ENCODE results near the gene CRAT. TPM values are rescaled to one million over a fixed set of nuclear protein-coding genes. Genes with fewer than 3 reads are reported as not detected.
A peak's percentile ranks its signal among the peaks of the same experiment; 100 is the strongest.

Gene CRAT
- total RNA-seq, 3 donors from 2014 or later, result 18.7 to 74.7 (median 35.7) TPM

GRCh38 chr9:129070696-129071525 is 39.7 kb downstream of the CRAT start:
- H3K9me3 ChIP-seq, result no peaks in the 10 kb centered on the region
- TF ChIP-seq CTCF (IDR thresholded peaks at IDR 0.05) (no peak), POLR2A (IDR thresholded peaks at IDR 0.05) (no peak)
- DNase-seq (ENCODE audit: low spot score in 2 of 2), result no peak
- peaks cover 8% of the 10 kb centered on the region for H3K36me3 ChIP-seq
- H3K4me1 ChIP-seq, result no peaks in the 10 kb centered on the region
- intact Hi-C loops (cut with DNase I; ENCODE audit: low total_unique reads), result loop anchor here (5.0 kb wide), 1 partner anchor 1996 kb away; no protein-coding TSS in a partner anchor
- H3K4me3 ChIP-seq, result no peak overlapping the region
- H3K27me3 ChIP-seq, result no peaks in the 10 kb centered on the region
- H3K27ac ChIP-seq, result no peak overlapping the region

- no peak for TF ChIP-seq POLR2AphosphoS5 (IDR thresholded peaks at IDR 0.05)
- no peak for TF ChIP-seq CTCF (IDR thresholded peaks at IDR 0.05)
- no peak for TF ChIP-seq POLR2A (IDR thresholded peaks at IDR 0.05)
- peaks cover 8% of the 10 kb centered on the region for H3K36me3 ChIP-seq
Observed at GRCh38 chr9:129069862-129070641, 40.5 kb downstream of the CRAT start.

GRCh38 chr9:129068990-129069861 is 41.4 kb downstream of the CRAT start:
- H3K4me3 ChIP-seq, result no peak overlapping the region
- H3K9me3 ChIP-seq, result no peaks in the 10 kb centered on the region
- H3K27me3 ChIP-seq, result no peaks in the 10 kb centered on the region
- no peaks in the 10 kb centered on the region for H3K4me1 ChIP-seq
- peak in 1 of 2 donors; percentile 30 for DNase-seq (ENCODE audit: low spot score in 2 of 2)
- peaks cover 8% of the 10 kb centered on the region for H3K36me3 ChIP-seq
- intact Hi-C loops (cut with DNase I; ENCODE audit: low total_unique reads), result no loop called here
- TF ChIP-seq POLR2A (IDR thresholded peaks at IDR 0.05) (no peak), CTCF (IDR thresholded peaks at IDR 0.05) (no peak), POLR2AphosphoS5 (IDR thresholded peaks at IDR 0.05) (no peak)
- no peak overlapping the region for H3K27ac ChIP-seq

More at GRCh38 chr9:129069862-129070641, 40.5 kb downstream of the CRAT start:
- H3K4me3 ChIP-seq, result no peak overlapping the region
- intact Hi-C loops (cut with DNase I; ENCODE audit: low total_unique reads), result loop anchor here (5.0 kb wide), 1 partner anchor 1997 kb away; no protein-coding TSS in a partner anchor
- H3K9me3 ChIP-seq, result no peaks in the 10 kb centered on the region
- no peaks in the 10 kb centered on the region for H3K27me3 ChIP-seq
- DNase-seq (ENCODE audit: low spot score in 2 of 2), result no peak
- H3K4me1 ChIP-seq, result no peaks in the 10 kb centered on the region
- H3K27ac ChIP-seq, result no peak overlapping the region

GRCh38 chr9:129068110-129068509 is 42.5 kb downstream of the CRAT start:
- no peaks in the 10 kb centered on the region for H3K9me3 ChIP-seq
- H3K4me1 ChIP-seq, result no peaks in the 10 kb centered on the region
- intact Hi-C loops (cut with DNase I; ENCODE audit: low total_unique reads), result no loop called here
- peaks cover 16% of the 10 kb centered on the region for H3K36me3 ChIP-seq
- DNase-seq (ENCODE audit: low spot score in 2 of 2), result no peak
- no peak overlapping the region for H3K4me3 ChIP-seq
- H3K27me3 ChIP-seq, result no peaks in the 10 kb centered on the region
- TF ChIP-seq POLR2AphosphoS5 (IDR thresholded peaks at IDR 0.05), result no peak
- TF ChIP-seq CTCF (IDR thresholded peaks at IDR 0.05), result no peak
- no peak for TF ChIP-seq POLR2A (IDR thresholded peaks at IDR 0.05)
- H3K27ac ChIP-seq, result no peak overlapping the region

Data from breast epithelium (tissue), 4 donors.